GM12878 (cell line): ENCODE measurements around the gene RBM26. TPM values are rescaled to one million over a fixed set of nuclear protein-coding genes. Genes with fewer than 3 reads are reported as not detected.

Experiments used
- ATF7 ChIP-seq: fragments of 450-650 bp; IDR thresholded peaks from 2 replicates; pipeline ENCODE4 v1.6.1; 2016; ENCODE audit warnings: low read depth, mild to moderate bottlenecking
- BCLAF1 ChIP-seq: fragments of 450-650 bp; IDR thresholded peaks from 2 replicates; pipeline ENCODE4 v1.6.1; 2017; ENCODE audit warnings: antibody characterized with exemption, mild to moderate bottlenecking, moderate library complexity
- BHLHE40 ChIP-seq, 2 experiments: fragments of 450-650 bp in 1 of 2; IDR thresholded peaks; 2 replicates each; pipeline ENCODE4 v1.6.1; 2011 to 2017; ENCODE audit warnings: low read depth in 2 of 2, borderline replicate concordance in 1 of 2, improper control_type of control experiment in 1 of 2, low read length in 1 of 2, mild to moderate bottlenecking in 1 of 2
- CHD1 ChIP-seq: IDR thresholded peaks from 2 replicates; pipeline ENCODE4 v1.6.1; 2012; ENCODE audit warnings: low read depth, low read length, improper control_type of control experiment
- CREB1 ChIP-seq: IDR thresholded peaks from 2 replicates; pipeline ENCODE4 v1.6.1; 2012; ENCODE audit warnings: low read depth, mild to moderate bottlenecking, inconsistent platforms
- EED ChIP-seq: sonication (generic); IDR thresholded peaks from 2 replicates; pipeline ENCODE4 v1.6.1; 2016; ENCODE audit warnings: antibody characterized with exemption, low read depth
- EP300 ChIP-seq, 2 experiments: fragments of 150-350 bp in 1 of 2; IDR thresholded peaks; 2 replicates each; pipeline ENCODE4 v1.6.1; 2011 to 2012; ENCODE audit warnings: low read depth in 2 of 2, low read length in 2 of 2, borderline replicate concordance in 1 of 2, improper control_type of control experiment in 1 of 2, inconsistent platforms in 1 of 2; ENCODE audit not compliant: control insufficient read depth in 1 of 2
- GATAD2B ChIP-seq: fragments of 450-650 bp; conservative IDR thresholded peaks from 2 replicates; pipeline ENCODE4 v1.6.1; 2017; ENCODE audit warnings: low read depth, mild to moderate bottlenecking, moderate library complexity
- IKZF2 ChIP-seq, 2 experiments: fragments of 450-650 bp; IDR thresholded peaks; 2 replicates each; pipeline ENCODE4 v1.6.1; 2017; ENCODE audit warnings: mild to moderate bottlenecking in 2 of 2, moderate library complexity in 2 of 2
- MTA3 ChIP-seq: IDR thresholded peaks from 2 replicates; pipeline ENCODE4 v1.6.1; 2012; ENCODE audit warnings: low read length, inconsistent platforms, borderline replicate concordance
- NFIC ChIP-seq: IDR thresholded peaks from 2 replicates; pipeline ENCODE4 v1.6.1; 2012; ENCODE audit warnings: low read depth, mild to moderate bottlenecking, inconsistent platforms, low read length, moderate library complexity
- NFYA ChIP-seq: IDR thresholded peaks from 2 replicates; pipeline ENCODE4 v1.6.1; 2011; ENCODE audit warnings: low read depth, mild to moderate bottlenecking, low read length, improper control_type of control experiment, borderline replicate concordance
- NR2C1 ChIP-seq: fragments of 450-650 bp; IDR thresholded peaks from 2 replicates; pipeline ENCODE4 v1.6.1; 2017; ENCODE audit warnings: antibody characterized with exemption, mild to moderate bottlenecking, moderate library complexity
- PAX5 ChIP-seq: IDR thresholded peaks from 2 replicates; pipeline ENCODE4 v1.6.1; 2011; ENCODE audit warnings: low read depth, low read length, borderline replicate concordance
- RAD51 ChIP-seq: fragments of 450-650 bp; IDR thresholded peaks from 2 replicates; pipeline ENCODE4 v1.6.1; 2016; ENCODE audit warnings: moderate library complexity, mild to moderate bottlenecking, inconsistent platforms
- SREBF1 ChIP-seq: IDR thresholded peaks from 2 replicates; pipeline ENCODE4 v1.6.1; 2012; ENCODE audit warnings: mild to moderate bottlenecking, low read length
- TAF1 ChIP-seq: IDR thresholded peaks from 2 replicates; pipeline ENCODE4 v1.6.1; 2011; ENCODE audit warnings: mild to moderate bottlenecking, low read depth, low read length, borderline replicate concordance
- TCF3 ChIP-seq: IDR thresholded peaks from 2 replicates; pipeline ENCODE4 v1.6.1; 2012; ENCODE audit warnings: low read depth, mild to moderate bottlenecking, low read length, borderline replicate concordance; ENCODE audit not compliant: insufficient read depth
- ZBTB40 ChIP-seq: fragments of 450-650 bp; IDR thresholded peaks from 2 replicates; pipeline ENCODE4 v1.6.1; 2016; ENCODE audit warnings: mild to moderate bottlenecking, moderate library complexity, borderline replicate concordance
- ZZZ3 ChIP-seq: IDR thresholded peaks from 2 replicates; pipeline ENCODE4 v1.6.1; 2011; ENCODE audit warnings: low read depth; ENCODE audit not compliant: control insufficient read depth, insufficient read length
- polyA plus RNA-seq, 11 experiments: library from polyadenylated mRNA; depleted of rRNA in 4 of 11; unstranded in 6 of 11; stranded (reverse) in 5 of 11; fragments of >200 nt; fragmentation: Nextera tagmentation in 4 of 11; fragmentation: Illumina TruSeq in 1 of 11; extraction: Ambion mirVana in 4 of 11; extraction: Trizol in 1 of 11; gene quantifications; 1 replicate in 1 of 11; 2 replicates in 10 of 11; pipeline versions ENCODE4 v1.2.1 to v1.2.3, GENCODE V29; 2011 to 2016; ENCODE audit warnings: inconsistent platforms in 2 of 11, missing spikeins in 2 of 11, low read depth in 1 of 11
- total RNA-seq, 4 experiments: library from RNA; depleted of rRNA in 3 of 4; stranded (reverse); fragments of >200 nt in 3 of 4; fragmentation: Illumina TruSeq in 1 of 4; extraction: Trizol in 1 of 4; gene quantifications; 2 replicates each; pipeline versions ENCODE4 v1.2.1 to v1.2.3, GENCODE V29; 2013 to 2021
- TF ChIP-seq, protein P1 (sequence below): fragments of 450-650 bp; formaldehyde crosslinking; IDR thresholded peaks from 2 replicates; pipeline ENCODE4 v1.4.0; 2022; ENCODE audit warnings: mild to moderate bottlenecking, moderate library complexity

Gene RBM26
- total and polyA plus RNA-seq, 10 of the 15 experiments (the other 5 are each of a cell fraction or from before 2014, with no cell fraction given), result 17.6 to 71.3 (median 38.9) TPM

- peak in 1 of 2 experiments; percentile 35; a peak in 1 of 4 replicates for TF ChIP-seq EP300 (IDR thresholded peaks at IDR 0.05; ENCODE audit: borderline replicate concordance in 1 of 2, control insufficient read depth in 1 of 2, low read depth in 2 of 2, low read length in 2 of 2)
- TF ChIP-seq ATF7, result peak; percentile 89
- TF ChIP-seq RAD51, result no peak
- peak; percentile 54; the same call in 1 of the 2 replicates for TF ChIP-seq ZBTB40
- no peak for TF ChIP-seq CHD1
- peak; percentile 65 for TF ChIP-seq NFIC
- TF ChIP-seq TCF3, result no peak
- TF ChIP-seq NFYA, result no peak
- peak; percentile 72 for TF ChIP-seq NR2C1
- TF ChIP-seq CREB1, result 0 out of 2 replicates have a peak, but pooled peaks have one; percentile 16
- no peak for TF ChIP-seq GATAD2B
- peak; percentile 53; the same call in 1 of the 2 replicates for TF ChIP-seq PAX5
- TF ChIP-seq IKZF2 (IDR thresholded peaks at IDR 0.05), result peak; percentile 26 to 59; a peak in 3 of 4 replicates
- TF ChIP-seq BHLHE40 (IDR thresholded peaks at IDR 0.05; ENCODE audit: borderline replicate concordance in 1 of 2, low read depth in 2 of 2, low read length in 1 of 2), result peak in 1 of 2 experiments; percentile 37; a peak in 1 of 4 replicates
- TF ChIP-seq, protein P1, sequence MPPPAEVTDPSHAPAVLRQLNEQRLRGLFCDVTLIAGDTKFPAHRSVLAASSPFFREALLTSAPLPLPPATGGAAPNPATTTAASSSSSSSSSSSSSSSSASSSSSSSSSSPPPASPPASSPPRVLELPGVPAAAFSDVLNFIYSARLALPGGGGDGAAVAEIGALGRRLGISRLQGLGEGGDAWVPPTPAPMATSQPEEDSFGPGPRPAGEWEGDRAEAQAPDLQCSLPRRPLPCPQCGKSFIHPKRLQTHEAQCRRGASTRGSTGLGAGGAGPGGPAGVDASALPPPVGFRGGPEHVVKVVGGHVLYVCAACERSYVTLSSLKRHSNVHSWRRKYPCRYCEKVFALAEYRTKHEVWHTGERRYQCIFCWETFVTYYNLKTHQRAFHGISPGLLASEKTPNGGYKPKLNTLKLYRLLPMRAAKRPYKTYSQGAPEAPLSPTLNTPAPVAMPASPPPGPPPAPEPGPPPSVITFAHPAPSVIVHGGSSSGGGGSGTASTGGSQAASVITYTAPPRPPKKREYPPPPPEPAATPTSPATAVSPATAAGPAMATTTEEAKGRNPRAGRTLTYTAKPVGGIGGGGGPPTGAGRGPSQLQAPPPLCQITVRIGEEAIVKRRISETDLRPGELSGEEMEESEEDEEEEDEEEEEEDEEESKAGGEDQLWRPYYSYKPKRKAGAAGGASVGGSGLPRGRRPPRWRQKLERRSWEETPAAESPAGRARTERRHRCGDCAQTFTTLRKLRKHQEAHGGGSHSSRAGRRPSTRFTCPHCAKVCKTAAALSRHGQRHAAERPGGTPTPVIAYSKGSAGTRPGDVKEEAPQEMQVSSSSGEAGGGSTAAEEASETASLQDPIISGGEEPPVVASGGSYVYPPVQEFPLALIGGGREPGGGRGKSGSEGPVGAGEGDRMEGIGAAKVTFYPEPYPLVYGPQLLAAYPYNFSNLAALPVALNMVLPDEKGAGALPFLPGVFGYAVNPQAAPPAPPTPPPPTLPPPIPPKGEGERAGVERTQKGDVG (CRISPR knock-in tag), result no peak
- no peak for TF ChIP-seq ZZZ3
- TF ChIP-seq TAF1, result no peak
- TF ChIP-seq BCLAF1, result no peak
- TF ChIP-seq MTA3, result no peak
- peak; percentile 40; the same call in 1 of the 2 replicates for TF ChIP-seq EED
- TF ChIP-seq SREBF1, result no peak
These were observed 45.5 kb upstream of the RBM26 start (continued) for GRCh38 chr13:79451500-79451962.
